Vagina (tissue), 2 donors: ENCODE results near the gene C9orf43. TPM values are rescaled to one million over a fixed set of nuclear protein-coding genes. Genes with fewer than 3 reads are reported as not detected.

ENCODE experiments used
- DNase-seq, 2 donors: peaks; one replicate each; pipeline ENCODE4 v3.0.0-alpha.2; 2017; ENCODE audit errors: extremely low spot score in 2 of 2
- H3K27ac ChIP-seq: fragments of 200-600 bp; sonication (generic); one replicate; pipeline ENCODE4 v1.5.1; 2019
- H3K27me3 ChIP-seq: fragments of 200-600 bp; sonication (generic); one replicate; pipeline ENCODE4 v1.5.1; 2019
- H3K36me3 ChIP-seq, 2 donors: fragments of 200-600 bp; sonication (generic); one replicate each; pipeline ENCODE4 v1.5.1; 2017 to 2019
- H3K4me1 ChIP-seq: fragments of 200-600 bp; sonication (generic); one replicate; pipeline ENCODE4 v1.5.1; 2019
- H3K4me3 ChIP-seq, 2 donors: fragments of 200-600 bp; sonication (generic); 1 replicate in 1 of 2; 2 replicates in 1 of 2; pipeline ENCODE4 v1.5.1; 2016 to 2019
- H3K9me3 ChIP-seq: fragments of 200-600 bp; sonication (generic); one replicate; pipeline ENCODE4 v1.5.1; 2019
- POLR2A ChIP-seq, 2 donors: fragments of 450-650 bp; IDR thresholded peaks; one replicate each; pipeline ENCODE4 v1.6.1; 2017; ENCODE audit warnings: antibody characterized with exemption in 2 of 2, mild to moderate bottlenecking in 2 of 2, moderate library complexity in 2 of 2
- POLR2AphosphoS5 ChIP-seq, 2 donors: sonication (generic); formaldehyde crosslinking; IDR thresholded peaks; one replicate each; pipeline ENCODE4 v1.9.0; 2017; ENCODE audit warnings: antibody characterized with exemption in 2 of 2, mild to moderate bottlenecking in 2 of 2, low read depth in 1 of 2; ENCODE audit not compliant: insufficient read depth in 1 of 2
- intact Hi-C: fragments of 100-400 bp; cut with DNase I; formaldehyde crosslinking; loops from one replicate; pipeline ENCODE4 v1.15.1; 2023
- total RNA-seq: library from RNA; depleted of rRNA; stranded (reverse); fragments of >200 nt; gene quantifications from one replicate; pipeline ENCODE4 v1.2.3, GENCODE V29; 2016
- TF ChIP-seq, protein P1 (sequence below), 3 experiments: fragments of 450-650 bp in 2 of 3; fragments of 200-600 bp in 1 of 3; sonication (generic) in 1 of 3; IDR thresholded peaks; one replicate each; pipeline ENCODE4 v1.5.1; 2017 to 2019; ENCODE audit warnings: antibody characterized with exemption in 3 of 3, mild to moderate bottlenecking in 2 of 3, moderate library complexity in 2 of 3

The C9orf43 gene
- total RNA-seq, 1 donor from 2014 or later: not detected

DNA sequence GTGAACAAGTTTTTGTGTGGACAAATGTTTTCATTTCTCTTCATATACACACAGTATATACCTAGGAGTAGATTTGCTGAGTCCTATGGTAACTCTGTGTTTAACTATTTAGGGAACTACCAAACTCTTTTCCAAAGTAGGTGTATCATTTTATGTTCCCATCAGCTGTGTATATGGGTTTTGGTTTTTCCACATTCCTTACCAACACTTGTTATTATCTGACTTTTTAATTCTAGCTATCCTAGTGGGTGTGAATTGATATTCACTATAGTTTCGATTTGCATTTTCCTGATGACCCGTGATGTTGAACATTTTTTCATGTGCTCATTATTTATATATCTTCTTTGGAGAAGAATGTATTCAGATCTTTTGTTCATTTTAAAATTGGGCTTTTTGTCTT is 56.6 kb downstream of the C9orf43 start:
- no peak overlapping the region for H3K4me3 ChIP-seq
- no peaks in the 10 kb centered on the region for H3K27me3 ChIP-seq
- DNase-seq: no peak
- TF ChIP-seq POLR2AphosphoS5 (IDR thresholded peaks at IDR 0.05; ENCODE audit: insufficient read depth in 1 of 2, low read depth in 1 of 2) (no peak), POLR2A (IDR thresholded peaks at IDR 0.05) (no peak)
- TF ChIP-seq, protein P1, sequence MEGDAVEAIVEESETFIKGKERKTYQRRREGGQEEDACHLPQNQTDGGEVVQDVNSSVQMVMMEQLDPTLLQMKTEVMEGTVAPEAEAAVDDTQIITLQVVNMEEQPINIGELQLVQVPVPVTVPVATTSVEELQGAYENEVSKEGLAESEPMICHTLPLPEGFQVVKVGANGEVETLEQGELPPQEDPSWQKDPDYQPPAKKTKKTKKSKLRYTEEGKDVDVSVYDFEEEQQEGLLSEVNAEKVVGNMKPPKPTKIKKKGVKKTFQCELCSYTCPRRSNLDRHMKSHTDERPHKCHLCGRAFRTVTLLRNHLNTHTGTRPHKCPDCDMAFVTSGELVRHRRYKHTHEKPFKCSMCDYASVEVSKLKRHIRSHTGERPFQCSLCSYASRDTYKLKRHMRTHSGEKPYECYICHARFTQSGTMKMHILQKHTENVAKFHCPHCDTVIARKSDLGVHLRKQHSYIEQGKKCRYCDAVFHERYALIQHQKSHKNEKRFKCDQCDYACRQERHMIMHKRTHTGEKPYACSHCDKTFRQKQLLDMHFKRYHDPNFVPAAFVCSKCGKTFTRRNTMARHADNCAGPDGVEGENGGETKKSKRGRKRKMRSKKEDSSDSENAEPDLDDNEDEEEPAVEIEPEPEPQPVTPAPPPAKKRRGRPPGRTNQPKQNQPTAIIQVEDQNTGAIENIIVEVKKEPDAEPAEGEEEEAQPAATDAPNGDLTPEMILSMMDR (IDR thresholded peaks at IDR 0.05): no peak
- no peak overlapping the region for H3K27ac ChIP-seq
- H3K36me3 ChIP-seq: no peaks in the 10 kb centered on the region
- intact Hi-C loops: no loop called here
- peaks cover 11% of the 10 kb centered on the region for H3K4me1 ChIP-seq
- no peaks in the 10 kb centered on the region for H3K9me3 ChIP-seq

DNA sequence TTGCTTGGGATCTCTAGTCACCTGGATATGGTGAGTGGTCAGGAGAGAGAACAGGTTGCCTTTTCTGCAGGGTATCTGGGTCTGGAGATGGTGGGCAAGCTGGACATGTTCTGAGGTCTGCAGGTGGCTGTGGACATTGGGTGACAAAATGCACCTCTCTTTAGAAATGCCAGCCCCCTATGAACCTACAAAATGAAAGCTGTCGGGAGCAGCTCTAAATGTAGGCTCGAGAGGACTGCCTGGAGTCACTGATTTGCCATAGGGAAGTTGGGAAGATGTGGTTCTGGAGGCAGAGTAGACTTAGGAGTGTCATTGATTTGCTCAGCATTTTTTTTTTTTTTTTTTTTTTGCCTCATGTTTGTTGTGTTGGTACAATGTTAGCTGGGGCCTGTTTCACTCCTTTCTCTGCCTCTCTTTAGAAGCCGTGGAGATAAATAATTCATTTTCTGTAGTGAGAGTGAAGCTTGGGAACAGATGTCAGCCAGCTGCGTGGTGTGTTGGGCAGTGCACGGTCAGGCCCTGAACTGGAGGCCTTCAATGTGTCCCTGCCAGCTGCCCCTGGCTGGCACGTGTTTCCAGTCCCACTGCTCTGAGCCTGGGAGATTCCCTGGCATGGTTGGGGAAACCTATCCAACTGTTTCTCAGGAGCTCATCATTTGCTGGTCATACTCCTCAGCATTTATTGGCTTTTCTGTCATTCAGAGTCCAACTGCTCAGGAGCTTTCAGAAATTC is 58.3 kb downstream of the C9orf43 start:
- intact Hi-C loops: no loop called here
- H3K4me3 ChIP-seq: no peak overlapping the region
- peaks cover 4% of the 10 kb centered on the region for H3K4me1 ChIP-seq
- no peaks in the 10 kb centered on the region for H3K27me3 ChIP-seq
- DNase-seq: no peak
- TF ChIP-seq POLR2A (IDR thresholded peaks at IDR 0.05): no peak
- TF ChIP-seq POLR2AphosphoS5 (IDR thresholded peaks at IDR 0.05; ENCODE audit: insufficient read depth in 1 of 2, low read depth in 1 of 2): no peak
- TF ChIP-seq, protein P1 (IDR thresholded peaks at IDR 0.05): no peak
- H3K27ac ChIP-seq: no peak overlapping the region
- H3K36me3 ChIP-seq: no peaks in the 10 kb centered on the region
- no peaks in the 10 kb centered on the region for H3K9me3 ChIP-seq

DNA sequence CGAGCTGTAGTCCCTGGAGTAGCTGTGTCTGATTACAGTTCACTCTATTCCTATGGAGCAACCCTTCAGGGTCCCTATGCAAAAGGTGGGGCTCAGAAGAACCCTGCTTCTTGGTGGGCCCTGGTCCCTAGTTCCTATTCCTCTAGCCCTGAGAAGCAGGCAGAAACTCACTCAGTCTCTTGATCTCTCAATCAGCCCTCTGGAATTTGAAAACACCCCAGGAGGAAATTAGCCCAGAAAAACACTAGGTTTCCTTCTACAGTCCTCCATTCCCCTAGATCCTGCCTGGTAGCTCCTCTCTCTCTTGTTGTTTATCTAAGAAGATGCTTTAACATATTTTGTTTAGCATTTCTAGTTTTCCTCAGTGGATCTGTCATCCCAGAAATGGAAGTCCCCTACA is 60.6 kb downstream of the C9orf43 start:
- no peaks in the 10 kb centered on the region for H3K4me1 ChIP-seq
- DNase-seq: peak in 1 of 2 donors; percentile 13
- no peaks in the 10 kb centered on the region for H3K36me3 ChIP-seq
- no peak overlapping the region for H3K27ac ChIP-seq
- no peaks in the 10 kb centered on the region for H3K9me3 ChIP-seq
- TF ChIP-seq POLR2AphosphoS5 (IDR thresholded peaks at IDR 0.05; ENCODE audit: insufficient read depth in 1 of 2, low read depth in 1 of 2) (no peak), POLR2A (IDR thresholded peaks at IDR 0.05) (no peak)
- TF ChIP-seq, protein P1 (IDR thresholded peaks at IDR 0.05): no peak
- intact Hi-C loops: no loop called here
- H3K27me3 ChIP-seq: no peaks in the 10 kb centered on the region
- no peak overlapping the region for H3K4me3 ChIP-seq

DNA sequence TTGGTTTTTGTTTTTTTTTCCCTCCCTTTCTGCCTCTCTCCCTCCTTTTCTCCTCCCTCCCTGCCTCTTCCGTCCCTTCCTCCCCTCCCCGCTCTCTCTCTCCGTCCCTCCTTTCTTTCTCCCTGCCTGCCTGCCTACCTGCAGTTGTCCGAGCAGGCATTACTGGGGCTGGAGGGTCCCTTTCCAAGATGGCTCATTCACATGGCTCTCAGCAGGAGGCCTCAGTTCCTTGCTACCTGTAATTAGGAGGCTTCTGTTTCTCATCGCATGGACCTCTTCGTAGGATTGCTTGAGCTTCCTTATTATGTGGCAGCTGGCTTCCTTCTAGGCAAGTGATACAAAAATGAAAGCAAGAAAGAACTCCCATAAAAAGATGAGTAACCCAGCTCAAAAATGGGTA is 61.0 kb downstream of the C9orf43 start:
- Histone ChIP-seq H3K9me3 (no peaks in the 10 kb centered on the region), H3K36me3 (no peaks in the 10 kb centered on the region), H3K4me1 (no peaks in the 10 kb centered on the region), H3K27me3 (no peaks in the 10 kb centered on the region), H3K27ac (no peak overlapping the region), H3K4me3 (no peak overlapping the region)
- peak in 1 of 2 donors; percentile 27 for DNase-seq
- TF ChIP-seq, protein P1 (IDR thresholded peaks at IDR 0.05): no peak
- TF ChIP-seq POLR2AphosphoS5 (IDR thresholded peaks at IDR 0.05; ENCODE audit: insufficient read depth in 1 of 2, low read depth in 1 of 2) (no peak), POLR2A (IDR thresholded peaks at IDR 0.05) (no peak)
- intact Hi-C loops: no loop called here

DNA sequence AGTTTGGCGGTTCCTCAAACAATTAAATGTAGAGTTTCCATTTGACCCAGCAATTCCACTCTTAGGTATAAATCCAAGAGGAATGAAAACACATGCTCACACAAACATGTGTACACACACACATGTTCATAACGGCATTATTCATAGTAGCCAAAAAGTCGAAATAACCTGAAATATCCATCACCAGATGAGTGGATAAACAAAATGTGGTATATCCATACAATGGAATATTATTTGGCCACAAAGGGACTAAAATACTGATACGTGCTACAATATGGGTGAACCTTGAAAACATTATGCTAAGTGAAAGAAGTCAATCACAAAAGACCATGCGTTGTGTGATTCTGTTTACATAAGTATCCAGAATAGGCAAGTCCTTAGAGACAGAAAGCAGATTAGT is 61.7 kb downstream of the C9orf43 start:
- no peaks in the 10 kb centered on the region for H3K27me3 ChIP-seq
- no peaks in the 10 kb centered on the region for H3K36me3 ChIP-seq
- no peak for DNase-seq
- H3K4me3 ChIP-seq: no peak overlapping the region
- no peaks in the 10 kb centered on the region for H3K9me3 ChIP-seq
- H3K4me1 ChIP-seq: no peaks in the 10 kb centered on the region
- no peak overlapping the region for H3K27ac ChIP-seq
- intact Hi-C loops: no loop called here
- TF ChIP-seq, protein P1 (IDR thresholded peaks at IDR 0.05): no peak
